Muscle of leg (tissue), 16 donors: ENCODE data around the gene F2. TPM values are rescaled to one million over a fixed set of nuclear protein-coding genes. Genes with fewer than 3 reads are reported as not detected.
"Not testable (repeated sequence)": the region's sequence is repeated elsewhere in the genome, so short reads cannot be mapped to it uniquely, and the experiment has no call there.

Experiments
- DNase-seq: peaks from one replicate; pipeline ENCODE4 v3.0.0; 2013
- H3K27ac ChIP-seq: one replicate; pipeline ENCODE4 v1.5.1; 2013; ENCODE audit warnings: mild to moderate bottlenecking, low read length, control low read depth
- H3K27me3 ChIP-seq: one replicate; pipeline ENCODE4 v1.6.1; 2013; ENCODE audit warnings: low read length; ENCODE audit not compliant: control insufficient read depth, insufficient read depth
- H3K36me3 ChIP-seq: one replicate; pipeline ENCODE4 v1.6.1; 2013; ENCODE audit warnings: low read length; ENCODE audit not compliant: control insufficient read depth, insufficient read depth
- H3K4me1 ChIP-seq: one replicate; pipeline ENCODE4 v1.6.1; 2013; ENCODE audit warnings: low read length; ENCODE audit not compliant: control insufficient read depth, insufficient read depth
- H3K4me3 ChIP-seq: one replicate; pipeline ENCODE4 v1.5.1; 2013; ENCODE audit warnings: low read length, control low read depth
- H3K9me3 ChIP-seq: replicated peaks from 2 replicates; pipeline ENCODE4 v1.6.1; 2013; ENCODE audit warnings: low read depth, low read length; ENCODE audit not compliant: control insufficient read depth
- WGBS: methylation state at CpG from one replicate; pipeline ENCODE4 v1.1.5; 2013; ENCODE audit warnings: missing lambda C conversion rate; ENCODE audit not compliant: insufficient coverage; 5-methylcytosine and 5-hydroxymethylcytosine counted together
- long read RNA-seq, 11 donors: transcript quantifications; one replicate each; lab custom pipeline, GENCODE V29; 2026
- polyA plus RNA-seq, 8 donors: library from polyadenylated mRNA; unstranded; fragments of 120-200 nt; gene quantifications; one replicate each; pipeline versions ENCODE4 v1.2.1 to v1.2.3, GENCODE V29; 2013; ENCODE audit warnings: inconsistent platforms in 1 of 8, low replicate concordance in 1 of 8; ENCODE audit not compliant: insufficient read length in 8 of 8, insufficient read depth in 1 of 8
- total RNA-seq: library from RNA; stranded (reverse); fragments of 120-200 nt; gene quantifications from one replicate; pipeline ENCODE4 v1.2.4, GENCODE V29; 2013

The F2 gene
- 0.13 TPM for total RNA-seq
- polyA plus RNA-seq: 1 to 10 TPM in 1 of 8 donors, under 1 TPM in 1, not detected in 6; 0.41 to 1.4 TPM
- long read RNA-seq, donor 1: 0 reads
- long read RNA-seq, donor 2: 0 reads
- long read RNA-seq, donor 3: 0 reads
- long read RNA-seq, donor 4: 0 reads
- long read RNA-seq, donor 5: 0 reads
- long read RNA-seq, donor 6: 0 reads
- long read RNA-seq, donor 7: 0 reads
- long read RNA-seq, donor 8: 0 reads
- long read RNA-seq, donor 9: 0 reads
- long read RNA-seq, donor 10, partial matches to known transcripts: 5 of 5 reads
- long read RNA-seq, donor 10, other reads (novel, unspliced or antisense): 0 of 5 reads
- long read RNA-seq, donor 11: 0 reads

DNA sequence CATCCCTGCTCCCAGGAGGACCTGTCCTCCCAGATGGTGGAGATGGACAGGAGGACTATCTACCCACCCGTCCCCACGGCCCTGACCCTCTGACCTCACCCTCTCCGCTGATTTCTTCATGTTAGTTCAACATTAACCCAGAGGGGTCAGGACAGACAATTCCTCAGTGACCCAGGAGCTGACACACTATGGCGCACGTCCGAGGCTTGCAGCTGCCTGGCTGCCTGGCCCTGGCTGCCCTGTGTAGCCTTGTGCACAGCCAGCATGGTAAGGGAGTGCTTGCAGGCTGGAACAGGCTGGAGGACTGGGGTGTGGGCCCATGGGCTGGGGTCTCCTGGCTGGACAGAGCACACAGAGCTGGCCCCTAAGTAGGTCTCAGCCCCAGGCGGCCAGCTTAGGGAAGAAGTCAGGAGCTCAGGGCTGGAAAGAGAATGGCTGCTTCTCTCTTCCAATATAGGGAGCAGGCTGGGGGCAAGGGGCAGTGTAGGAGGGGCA is at the start of gene F2:
Gene F2, plus strand, starts transcription at position 166 of the 495 bp plus-strand sequence. Its CDS starts 23 bp downstream, at position 189.
- H3K4me3 ChIP-seq: no peak within 1 kb of the TSS
- H3K27ac ChIP-seq: no peak within 1 kb of the TSS
- H3K4me1 ChIP-seq: no peaks in the 10 kb centered on the region
- H3K36me3 ChIP-seq: no peaks in the 10 kb centered on the region
- H3K9me3 ChIP-seq: no peaks in the 10 kb centered on the region
- H3K27me3 ChIP-seq: no peaks in the 10 kb centered on the region
- 72% methylated on average over 7 of the region's 7 CpGs for WGBS
- no peak for DNase-seq

DNA sequence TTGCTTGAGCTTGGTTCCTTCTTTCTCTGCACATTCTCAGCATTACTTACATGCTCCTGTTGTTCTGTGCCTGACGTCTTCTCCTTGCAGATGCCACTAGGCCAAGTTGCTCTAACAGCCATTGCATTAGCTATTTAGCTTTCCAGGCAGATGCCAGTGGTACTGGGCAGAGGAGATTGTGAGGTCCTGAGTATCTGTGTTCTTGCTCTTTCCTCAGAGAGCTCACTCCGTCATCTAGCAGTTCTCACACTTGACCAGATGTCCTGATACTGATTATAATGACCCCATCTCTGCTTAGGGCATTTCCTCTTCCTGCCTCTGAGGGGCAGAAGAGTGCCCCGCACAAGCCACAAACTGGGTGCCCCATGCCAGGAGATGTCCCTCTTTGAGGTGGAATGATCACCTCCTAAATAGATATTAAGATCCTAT is 49.3 kb upstream of the F2 start:
- H3K27ac ChIP-seq: no peak overlapping the region
- H3K9me3 ChIP-seq: no peaks in the 10 kb centered on the region
- H3K36me3 ChIP-seq: peaks cover 79% of the 10 kb centered on the region
- no peak overlapping the region for H3K4me3 ChIP-seq
- DNase-seq: no peak
- 80% methylated on average over 1 of the region's 3 CpGs for WGBS
- H3K27me3 ChIP-seq: no peaks in the 10 kb centered on the region
- H3K4me1 ChIP-seq: peaks cover 33% of the 10 kb centered on the region

DNA sequence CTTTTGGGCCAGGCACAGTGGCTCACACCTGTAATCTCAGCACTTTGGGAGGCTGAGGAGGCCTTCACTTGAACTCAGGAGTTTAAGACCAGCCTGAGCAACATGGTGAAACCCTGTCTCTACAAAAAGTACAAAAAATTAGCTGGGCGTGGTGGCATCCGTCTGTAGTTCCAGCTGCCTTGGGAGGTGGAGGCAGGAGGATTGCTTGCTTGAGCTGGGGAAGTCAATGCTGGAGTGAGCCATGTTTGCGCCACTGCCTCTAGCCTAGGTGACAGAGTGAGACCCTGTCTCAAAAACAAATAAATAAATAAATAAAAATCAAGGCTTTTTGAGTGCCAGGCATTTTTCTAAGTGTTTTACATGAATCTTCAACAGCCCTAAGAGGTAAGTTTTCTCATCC is 48.5 kb upstream of the F2 start:
- Histone ChIP-seq H3K36me3 (peaks cover 71% of the 10 kb centered on the region), H3K4me1 (peaks cover 41% of the 10 kb centered on the region)
- not testable (repeated sequence) for H3K27ac ChIP-seq, H3K4me3 ChIP-seq, H3K27me3 ChIP-seq, H3K9me3 ChIP-seq, DNase-seq
- WGBS: no CpG with 5 or more reads among the region's 3 CpGs

DNA sequence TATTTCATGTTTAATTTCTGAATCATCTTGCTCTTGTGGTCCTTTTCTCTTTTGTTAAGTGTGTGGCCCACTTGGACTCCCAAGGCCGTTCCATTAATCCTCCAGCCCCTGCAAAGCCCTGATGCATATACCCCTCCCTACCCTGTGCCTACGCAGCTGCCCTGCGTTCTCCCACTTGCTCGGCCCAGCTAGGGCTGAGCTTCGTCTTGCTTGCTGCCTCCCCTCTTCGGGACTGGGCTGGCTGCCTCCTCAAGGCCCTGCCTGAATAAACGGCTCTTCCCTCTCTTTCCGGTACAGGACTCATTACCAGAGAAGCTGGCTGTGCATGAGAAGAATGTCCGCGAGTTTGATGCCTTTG is 47.1 kb upstream of the F2 start:
- Histone ChIP-seq H3K4me3 (no peak overlapping the region), H3K4me1 (peaks cover 53% of the 10 kb centered on the region), H3K27ac (peak overlapping the region; percentile 26), H3K36me3 (peaks cover 67% of the 10 kb centered on the region), H3K9me3 (no peaks in the 10 kb centered on the region), H3K27me3 (no peaks in the 10 kb centered on the region)
- no peak for DNase-seq
- WGBS: 75% methylated on average over 10 of the region's 10 CpGs

DNA sequence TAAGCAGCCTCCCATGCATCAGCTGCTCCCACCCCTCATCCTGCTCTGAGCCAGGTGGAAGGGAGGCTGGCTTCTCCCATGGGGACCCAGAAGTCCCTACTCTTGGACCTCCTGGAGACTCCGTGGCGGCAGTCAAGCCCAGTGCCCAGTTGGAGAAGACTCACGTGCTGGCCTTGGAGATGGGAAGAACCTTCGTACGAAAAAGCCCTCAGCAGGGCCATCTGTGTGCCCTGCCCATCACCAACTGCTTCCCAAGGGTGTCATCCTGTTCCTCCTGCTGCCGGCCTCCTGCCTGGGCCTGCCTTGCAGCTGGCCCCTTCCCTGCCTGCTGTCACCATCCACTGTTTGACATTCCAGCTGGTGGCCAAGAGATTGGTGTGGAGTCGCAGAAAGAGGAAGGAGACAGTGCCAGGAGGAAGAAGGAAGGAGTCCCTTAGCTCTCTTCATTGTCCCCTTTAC is 46.6 kb upstream of the F2 start:
- H3K27ac ChIP-seq: peak overlapping the region; percentile 35
- 93% methylated on average over 5 of the region's 7 CpGs for WGBS
- H3K4me1 ChIP-seq: peaks cover 55% of the 10 kb centered on the region
- H3K9me3 ChIP-seq: no peaks in the 10 kb centered on the region
- H3K36me3 ChIP-seq: peaks cover 70% of the 10 kb centered on the region
- H3K27me3 ChIP-seq: no peaks in the 10 kb centered on the region
- H3K4me3 ChIP-seq: no peak overlapping the region
- peak; percentile 40 for DNase-seq

DNA sequence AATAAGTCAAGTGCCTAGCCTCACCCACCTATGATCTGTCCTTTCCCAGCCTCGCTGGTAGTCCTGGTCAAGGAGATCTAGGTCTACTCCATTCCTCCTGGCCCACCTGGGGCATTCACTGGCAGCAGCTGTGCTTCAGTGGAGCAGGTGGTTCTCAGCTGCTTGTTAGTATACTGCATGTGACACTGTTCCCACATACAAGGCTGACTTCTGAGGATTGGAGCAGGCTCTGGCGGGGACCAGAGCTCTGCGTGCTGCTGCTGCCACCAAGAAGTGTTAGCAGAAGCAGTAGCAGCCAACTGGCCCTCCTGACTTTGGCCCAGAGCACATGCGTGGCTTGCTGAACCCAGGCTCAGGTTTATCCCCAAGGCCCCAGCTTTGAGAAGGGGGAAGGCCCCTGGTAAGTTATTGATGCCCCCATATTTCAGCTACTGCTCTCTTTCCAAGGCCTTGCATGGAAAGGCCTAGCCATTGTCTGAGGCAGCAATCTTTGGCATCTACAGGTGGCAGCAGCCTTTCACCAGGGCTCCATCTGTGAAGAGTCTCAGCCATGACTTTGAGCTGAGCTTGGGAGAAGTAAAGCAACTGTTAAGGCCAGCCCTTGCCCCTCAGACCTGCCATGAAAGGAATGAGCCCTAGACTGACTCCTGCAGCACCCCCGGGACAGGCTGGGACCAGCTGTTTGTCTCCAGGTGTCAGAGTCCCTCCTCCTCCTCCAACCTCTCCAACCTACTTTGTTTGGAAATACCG is 45.1 kb upstream of the F2 start:
- H3K36me3 ChIP-seq: peaks cover 68% of the 10 kb centered on the region
- H3K27me3 ChIP-seq: no peaks in the 10 kb centered on the region
- H3K9me3 ChIP-seq: no peaks in the 10 kb centered on the region
- WGBS: 73% methylated on average over 5 of the region's 6 CpGs
- H3K27ac ChIP-seq: peak overlapping the region; percentile 89
- DNase-seq: no peak
- H3K4me1 ChIP-seq: peaks cover 53% of the 10 kb centered on the region
- H3K4me3 ChIP-seq: no peak overlapping the region

DNA sequence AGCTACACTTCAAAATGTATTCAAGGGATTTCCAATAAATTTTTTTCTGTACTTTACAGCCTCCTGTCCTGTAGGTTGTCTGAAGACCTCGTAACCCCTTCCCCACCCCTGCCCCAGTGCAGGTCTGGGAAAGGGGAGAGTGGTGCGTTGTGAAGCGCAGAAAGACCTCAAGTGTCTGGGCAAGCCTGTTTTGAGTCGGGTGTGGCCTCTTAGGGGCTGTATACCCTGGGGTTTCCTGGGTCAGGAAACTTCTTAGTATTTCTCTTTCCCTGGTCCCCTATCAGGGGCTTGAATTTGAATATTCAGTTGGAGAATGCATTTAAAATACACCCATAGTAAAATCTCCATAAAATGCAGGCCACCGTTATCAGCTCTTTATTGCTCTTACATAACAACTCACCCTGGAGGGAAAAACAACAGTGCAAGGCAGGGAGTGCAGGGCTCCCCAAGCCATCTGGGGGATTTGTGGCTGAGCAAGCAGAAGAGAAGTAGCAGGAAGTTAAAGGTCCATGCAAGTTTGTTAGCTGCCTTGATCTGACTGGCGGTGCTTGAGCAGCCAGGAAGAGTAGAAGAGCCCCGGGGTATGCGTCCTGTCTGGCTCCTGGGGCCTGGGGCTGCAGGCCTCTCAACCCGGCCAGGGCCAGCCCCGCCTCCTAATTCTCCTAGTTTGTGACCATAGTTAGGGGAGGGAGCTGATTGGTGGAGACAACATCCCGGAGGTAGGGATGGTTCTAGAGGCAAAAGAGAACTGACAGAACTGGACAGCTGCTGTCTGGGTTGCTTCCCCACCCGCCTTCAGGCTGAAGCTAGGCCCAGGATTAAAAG is 44.3 kb upstream of the F2 start:
- H3K27ac ChIP-seq: peak overlapping the region; percentile 89
- peaks cover 69% of the 10 kb centered on the region for H3K36me3 ChIP-seq
- DNase-seq: peak; percentile 85
- peaks cover 53% of the 10 kb centered on the region for H3K4me1 ChIP-seq
- no peaks in the 10 kb centered on the region for H3K27me3 ChIP-seq
- 0% methylated on average over 5 of the region's 12 CpGs for WGBS
- H3K4me3 ChIP-seq: no peak overlapping the region
- no peaks in the 10 kb centered on the region for H3K9me3 ChIP-seq

DNA sequence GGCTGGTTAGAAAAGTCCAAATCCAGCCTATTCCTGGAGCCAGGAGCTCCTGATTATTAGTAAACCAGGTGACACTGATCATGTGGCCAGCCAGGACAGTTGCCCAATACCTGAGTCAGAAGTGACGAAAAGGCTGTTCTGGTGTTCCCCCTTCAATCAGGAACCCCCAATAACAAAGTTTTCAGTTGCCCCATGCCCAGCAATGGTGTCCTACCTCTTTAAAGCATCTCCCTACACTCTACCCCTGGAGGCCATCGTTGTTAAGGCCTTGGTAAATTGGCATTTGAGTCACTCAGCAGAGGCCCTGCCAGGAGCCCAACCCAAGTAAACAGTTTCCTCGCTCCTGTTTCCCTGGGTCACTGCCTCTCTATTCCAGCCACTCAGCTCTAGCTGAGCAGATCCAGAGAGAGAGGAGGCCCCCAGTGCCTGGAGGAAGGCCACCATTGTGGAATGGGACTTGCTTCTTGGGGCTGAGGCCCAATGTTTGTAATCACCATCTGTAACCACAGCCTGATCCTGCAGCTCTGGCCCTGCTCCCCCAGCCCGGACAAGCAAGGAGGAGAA is 43.6 kb upstream of the F2 start:
- H3K36me3 ChIP-seq: peaks cover 71% of the 10 kb centered on the region
- H3K4me1 ChIP-seq: peaks cover 53% of the 10 kb centered on the region
- H3K4me3 ChIP-seq: no peak overlapping the region
- no peaks in the 10 kb centered on the region for H3K9me3 ChIP-seq
- no peaks in the 10 kb centered on the region for H3K27me3 ChIP-seq
- peak; percentile 76 for DNase-seq
- 11% methylated on average over 3 of the region's 4 CpGs for WGBS
- H3K27ac ChIP-seq: peak overlapping the region; percentile 89

DNA sequence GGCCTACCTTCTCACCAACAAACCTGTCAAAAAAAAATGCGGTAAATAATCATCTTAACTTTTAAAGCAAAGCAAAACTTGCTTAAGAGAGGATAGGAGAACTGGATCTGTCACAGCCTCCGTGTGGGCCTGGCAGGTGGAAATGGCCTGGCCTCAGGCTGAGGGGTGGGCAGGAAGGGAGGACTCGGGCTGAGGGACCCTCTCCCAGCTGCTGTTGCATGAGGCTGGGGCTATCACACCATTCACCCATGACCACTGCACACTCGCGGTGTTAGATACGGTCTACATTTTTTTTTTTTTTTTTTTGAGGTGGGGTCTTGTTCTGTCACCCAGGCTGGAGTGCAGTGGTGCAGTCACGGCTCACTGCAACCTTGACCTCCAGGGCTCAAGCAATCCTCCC is 43.1 kb upstream of the F2 start:
- peaks cover 73% of the 10 kb centered on the region for H3K36me3 ChIP-seq
- H3K27me3 ChIP-seq: no peaks in the 10 kb centered on the region
- H3K27ac ChIP-seq: peak overlapping the region; percentile 89
- 65% methylated on average over 5 of the region's 7 CpGs for WGBS
- DNase-seq: no peak
- H3K4me3 ChIP-seq: no peak overlapping the region
- peaks cover 53% of the 10 kb centered on the region for H3K4me1 ChIP-seq
- no peaks in the 10 kb centered on the region for H3K9me3 ChIP-seq
